GM19397 (cell line): ENCODE results near the gene SUN2.
A peak's percentile ranks its signal among the peaks of the same experiment; 100 is the strongest.

Experiments used
- ATAC-seq: cut with Tn5 transposase; IDR thresholded peaks from one replicate; pipeline ENCODE4 v1.9.1; 2021; ENCODE audit warnings: mild to moderate bottlenecking, moderate library complexity; ENCODE audit not compliant: unreplicated experiment

The SUN2 gene

DNA sequence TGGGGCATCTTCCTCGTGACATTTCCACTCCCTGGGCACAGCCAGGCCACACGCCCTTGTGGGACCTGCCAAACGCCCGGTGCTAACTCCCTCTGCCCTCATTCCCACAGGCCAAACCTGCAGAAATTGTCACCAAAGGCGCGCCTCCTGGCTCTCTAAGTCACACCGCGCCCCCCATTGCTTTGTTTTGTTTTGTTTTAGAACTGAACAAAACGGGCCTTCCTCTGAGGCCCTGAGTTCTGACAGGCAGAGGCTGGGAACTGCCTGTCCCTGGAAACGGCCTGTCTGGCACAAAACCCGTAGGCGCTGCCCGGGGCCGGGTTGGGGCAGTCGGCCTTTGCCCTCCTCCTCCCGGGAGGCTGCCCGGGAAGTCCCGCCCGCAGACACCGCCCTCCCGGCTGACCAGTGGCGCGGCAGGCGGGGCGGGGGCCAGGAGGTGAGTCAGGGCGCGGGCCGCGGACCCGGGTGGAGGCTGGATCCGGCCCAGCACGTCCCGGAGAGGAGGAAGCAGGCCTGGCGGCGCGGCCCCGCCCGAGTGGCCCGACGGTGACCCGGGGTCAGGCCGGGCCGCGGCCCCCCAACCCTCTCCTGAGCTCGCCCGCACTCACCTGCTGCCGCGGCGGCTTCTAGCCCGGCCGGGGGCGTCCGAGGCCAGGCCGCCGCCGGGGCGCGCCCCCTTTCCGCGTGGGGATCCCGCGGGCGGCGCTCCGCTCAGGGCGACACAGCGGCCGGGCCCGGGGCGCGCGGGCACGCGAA, 465 bp downstream of the SUN2 start:
- ATAC-seq = peak; percentile 40

GRCh38 chr22:38754751-38755154, 1.0 kb downstream of the SUN2 start:
- ATAC-seq = no peak

DNA sequence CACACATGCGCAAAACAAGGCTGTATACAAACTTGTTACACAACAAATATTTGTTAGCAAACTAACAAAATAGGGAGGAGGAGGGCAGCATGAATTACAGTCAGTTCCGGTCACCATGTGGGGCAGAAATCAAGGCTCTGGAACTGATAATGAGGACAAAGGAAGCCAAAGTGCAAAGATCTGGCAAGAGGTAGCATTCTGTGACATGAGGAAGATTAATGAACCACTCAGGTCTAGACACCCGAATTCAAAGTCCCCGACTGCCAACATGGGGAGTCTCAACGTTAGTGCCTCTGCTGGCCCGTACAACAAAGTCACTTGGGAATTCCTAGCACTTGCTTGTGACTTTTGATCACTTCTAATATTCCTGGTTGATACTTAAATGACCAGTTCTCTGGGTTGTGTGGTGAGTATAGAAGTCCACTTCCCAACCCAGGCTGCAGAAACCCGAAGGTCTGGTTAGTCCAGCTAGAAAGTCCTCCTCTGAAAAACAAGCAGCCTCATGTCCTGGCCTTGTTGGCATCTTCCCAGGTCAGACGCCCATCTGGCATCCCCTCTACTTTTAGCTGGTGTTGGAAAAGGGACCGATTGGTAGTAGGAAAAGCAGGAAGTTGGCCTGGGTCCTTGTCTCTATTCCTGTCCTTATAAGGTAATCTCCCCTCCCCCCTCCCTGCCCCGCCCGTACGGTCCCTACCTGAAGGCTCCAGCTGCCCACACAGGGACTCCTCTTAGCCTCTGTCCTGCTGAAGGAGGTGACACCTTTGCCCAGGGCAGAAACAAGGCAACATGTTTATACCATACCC, 1.6 kb downstream of the SUN2 start:
- ATAC-seq = no peak

DNA sequence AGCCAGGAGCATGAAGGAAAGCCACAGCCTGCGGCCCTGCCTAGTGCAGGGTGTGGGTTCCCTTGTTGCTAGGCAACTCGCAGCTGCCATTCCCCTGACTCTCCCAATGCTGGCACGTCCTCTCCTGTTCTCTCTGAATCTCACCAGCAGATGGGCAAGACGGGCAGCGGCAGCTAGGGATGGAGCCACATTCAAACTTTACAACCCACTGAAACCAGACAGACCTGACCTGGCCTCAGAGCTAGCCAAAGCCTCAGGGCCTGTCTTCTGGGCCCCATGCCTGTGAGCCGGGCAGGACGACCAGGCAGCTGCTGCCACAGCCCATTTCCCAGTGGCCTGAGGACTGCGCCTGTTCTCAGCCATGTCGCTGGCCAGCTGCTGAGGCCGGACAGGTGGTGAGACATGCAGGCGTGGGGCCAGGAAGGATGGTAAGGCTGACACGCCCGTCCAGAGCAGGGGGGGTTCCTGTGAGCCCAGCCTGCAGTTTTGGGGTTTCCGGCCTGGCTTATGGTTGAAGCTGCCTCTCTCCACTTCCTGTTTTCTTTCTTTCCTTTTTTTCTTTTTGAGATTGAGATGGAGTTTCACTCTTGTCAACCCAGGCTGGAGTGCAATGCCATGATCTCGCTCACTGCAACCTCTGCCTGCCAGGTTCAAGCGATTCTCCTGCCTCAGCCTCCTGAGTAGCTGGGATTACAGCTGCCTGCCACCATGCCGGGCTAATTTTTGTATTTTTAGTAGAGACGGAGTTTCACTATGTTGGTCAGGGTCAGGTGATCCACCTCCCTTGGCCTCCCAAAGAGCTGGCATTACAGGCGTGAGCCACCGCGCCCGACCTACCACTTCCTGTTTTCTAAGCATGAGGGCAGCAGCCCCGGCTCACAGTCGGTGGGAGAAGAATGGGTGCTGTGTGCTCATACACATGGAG, 4.1 kb downstream of the SUN2 start:
- no peak for ATAC-seq

DNA sequence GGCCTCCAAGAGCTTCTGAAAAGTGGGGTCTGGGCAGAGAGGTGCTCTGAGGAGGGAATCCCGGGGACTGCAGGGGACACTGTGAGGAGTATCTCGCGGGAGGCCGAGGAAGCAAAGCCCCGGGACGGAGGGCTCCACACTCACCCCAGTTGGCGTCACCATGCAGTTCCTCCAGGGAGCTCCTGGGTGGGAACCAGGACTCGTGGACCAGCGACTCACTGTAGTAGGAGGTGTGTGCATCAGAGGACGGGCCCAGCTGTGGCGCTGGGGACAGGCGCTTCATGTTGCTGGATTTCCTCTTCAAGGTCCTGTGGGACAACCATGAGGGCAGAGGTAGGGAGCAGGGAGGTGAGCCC, 4.8 kb downstream of the SUN2 start:
- ATAC-seq = no peak

- ATAC-seq = no peak
Measured at GRCh38 chr22:38750638-38751037, 5.2 kb downstream of the SUN2 start.

DNA sequence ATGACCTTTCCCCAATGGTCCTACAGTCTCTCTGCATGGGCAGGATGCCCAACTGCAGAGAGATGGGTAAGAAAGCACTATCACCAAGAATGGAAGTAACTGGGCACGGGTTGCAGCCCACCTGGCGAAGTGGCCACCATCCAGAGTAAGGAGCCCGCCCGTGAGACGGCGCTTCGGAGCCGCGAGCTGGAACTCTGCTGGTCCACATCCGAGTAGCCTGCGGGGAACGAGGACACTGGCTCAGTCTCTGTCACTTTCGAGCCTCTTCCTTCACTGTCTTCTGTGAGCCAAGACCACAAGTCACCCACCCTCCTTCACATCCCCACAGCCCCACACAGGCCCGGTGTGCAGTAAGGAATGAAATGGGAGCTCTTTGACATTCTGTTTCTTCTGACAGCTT, 5.7 kb downstream of the SUN2 start:
- ATAC-seq = no peak

- no peak for ATAC-seq
Measured at GRCh38 chr22:38748487-38749136, 7.2 kb downstream of the SUN2 start.

- ATAC-seq = no peak
Measured at GRCh38 chr22:38745676-38746460, 9.9 kb downstream of the SUN2 start.

GRCh38 chr22:38744981-38745380, 10.8 kb downstream of the SUN2 start:
- ATAC-seq = no peak

GRCh38 chr22:38742176-38742942, 13.4 kb downstream of the SUN2 start:
- no peak for ATAC-seq

DNA sequence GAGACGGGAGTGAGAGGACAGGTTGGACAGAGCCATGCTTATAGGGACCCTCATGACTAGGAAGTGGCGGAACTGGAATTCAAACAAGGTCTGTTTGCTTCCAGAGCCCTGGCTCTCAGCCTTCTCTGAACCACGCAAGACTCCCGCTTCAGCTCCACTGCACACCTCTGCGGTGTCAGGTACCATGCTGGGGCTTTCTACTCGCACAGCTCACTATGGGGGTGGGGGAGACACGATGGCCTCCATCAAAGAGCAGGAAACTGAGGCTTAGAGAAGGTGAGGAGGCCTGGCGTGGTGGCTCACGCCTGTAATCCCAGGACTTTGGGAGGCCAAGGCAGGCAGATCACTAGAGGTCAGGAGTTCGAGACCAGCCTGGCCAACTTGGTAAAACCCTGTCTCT, 14.2 kb downstream of the SUN2 start:
- ATAC-seq = no peak

DNA sequence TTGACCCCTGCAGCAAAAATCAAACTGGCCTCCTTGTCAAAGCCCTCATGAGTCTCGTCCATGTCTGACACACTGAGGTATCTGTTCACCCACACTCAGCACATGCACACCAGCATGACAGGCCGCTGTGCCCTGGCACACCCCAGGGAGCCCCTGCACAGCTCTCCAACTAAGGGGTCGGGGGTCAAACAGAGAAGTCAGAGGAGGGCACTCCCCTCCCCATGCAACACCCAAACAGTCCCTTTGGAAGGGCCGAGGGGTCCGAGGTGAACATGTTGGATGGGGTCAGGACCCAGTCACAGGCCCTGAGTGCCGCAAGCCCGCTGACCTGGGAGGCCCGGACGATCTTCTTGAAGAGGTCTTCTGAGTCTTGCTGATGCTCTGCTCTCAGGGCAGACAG, 14.6 kb downstream of the SUN2 start:
- no peak for ATAC-seq

DNA sequence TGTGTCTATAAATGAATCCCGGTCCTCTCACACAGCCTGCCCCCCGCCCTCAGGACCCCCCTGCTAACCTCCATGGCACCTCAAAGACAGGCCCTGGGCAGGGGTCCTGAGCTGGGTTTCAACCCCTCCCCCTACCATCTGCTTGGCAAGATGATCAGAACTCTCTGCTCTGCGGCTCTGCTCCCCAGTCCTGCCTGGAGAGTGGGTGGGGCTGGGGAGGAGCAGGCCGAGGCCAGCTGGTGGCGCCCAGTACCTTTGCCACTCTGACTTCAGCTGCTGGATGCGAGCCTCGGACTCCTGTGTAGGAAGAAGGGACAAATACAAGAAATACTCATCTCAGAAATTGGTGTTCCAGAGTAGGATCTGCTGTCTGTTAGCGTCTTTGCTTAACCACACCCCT, 15.0 kb downstream of the SUN2 start:
- no peak for ATAC-seq

DNA sequence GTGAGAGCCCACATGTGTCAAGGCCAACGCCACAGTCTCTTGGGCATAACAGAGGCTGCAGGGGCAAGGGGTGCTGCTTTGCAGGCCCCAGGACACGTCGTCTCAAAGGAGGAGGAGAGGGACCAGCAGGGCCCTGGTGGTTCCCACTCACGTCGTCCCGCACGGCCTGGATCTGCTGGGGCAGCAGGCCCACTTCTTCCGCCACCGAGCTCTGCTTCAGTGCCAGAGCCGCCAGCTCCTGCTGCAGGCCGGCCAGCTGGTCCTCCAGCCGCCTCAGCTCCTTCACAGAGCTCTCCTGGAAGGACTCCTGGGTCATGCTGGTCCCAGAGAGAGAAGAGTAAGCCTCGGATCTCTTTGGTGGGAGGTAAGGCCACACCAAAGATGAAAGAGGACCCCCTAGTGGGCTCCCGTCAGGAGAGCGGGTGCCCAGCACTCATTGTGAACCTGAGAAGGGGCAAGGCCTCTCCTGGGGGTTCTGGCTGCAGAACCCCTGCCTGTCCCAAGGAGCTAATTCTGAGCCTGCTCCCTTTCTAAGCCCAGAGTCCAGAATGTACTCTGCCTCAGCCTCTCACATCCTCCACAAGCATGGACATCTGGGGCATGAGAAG, 15.6 kb downstream of the SUN2 start:
- no peak for ATAC-seq

DNA sequence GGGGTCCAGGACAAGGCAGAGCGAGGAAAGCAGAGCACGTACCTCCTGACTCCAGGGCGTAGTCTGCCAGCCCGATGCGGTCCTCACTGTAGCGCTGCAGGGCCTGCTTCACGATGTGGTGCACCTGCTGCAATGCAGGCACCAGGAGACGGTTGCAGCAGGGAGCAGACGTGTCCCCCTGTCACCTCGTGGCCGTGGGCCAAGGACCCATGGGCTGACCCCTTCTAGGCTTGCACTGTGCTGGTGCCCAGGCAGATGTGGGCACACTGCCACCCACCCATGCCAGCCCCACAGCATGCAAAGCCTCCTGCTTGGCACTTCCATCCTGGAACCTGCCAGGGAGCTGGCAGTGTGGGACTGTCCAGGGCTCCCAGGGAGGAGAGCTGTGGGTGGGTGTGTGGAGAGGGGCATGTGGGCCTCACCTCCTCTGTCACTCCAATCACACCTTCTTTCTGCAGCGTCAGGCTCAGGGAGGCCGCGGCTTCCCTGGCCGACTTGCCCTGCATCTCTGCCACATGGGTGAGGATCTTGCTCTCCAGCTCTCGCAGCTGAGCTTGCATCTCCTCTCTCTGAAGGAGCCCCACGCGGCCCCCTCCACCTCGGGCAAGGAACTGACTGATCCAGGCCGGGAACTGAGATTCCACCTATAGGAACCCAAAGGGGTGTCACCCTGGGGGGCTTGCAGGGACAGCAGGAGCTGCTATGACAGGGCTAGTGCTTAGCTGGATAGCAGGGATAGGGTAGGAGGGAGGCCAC, 16.3 kb downstream of the SUN2 start:
- ATAC-seq = no peak

GRCh38 chr22:38738475-38739070, 17.2 kb downstream of the SUN2 start:
- ATAC-seq = no peak
